Neuron (in vitro differentiated cells): ENCODE results near the gene RFTN2.
"Not testable (repeated sequence)": the region's sequence is repeated elsewhere in the genome, so short reads cannot be mapped to it uniquely, and the experiment has no call there.

Experiments
- H2AFZ ChIP-seq: one replicate; pipeline ENCODE4 v1.6.1; 2013; ENCODE audit warnings: low read depth, mild to moderate bottlenecking, inconsistent platforms, low read length, moderate library complexity
- H3K27me3 ChIP-seq: one replicate; pipeline ENCODE4 v1.6.1; 2013; ENCODE audit warnings: low read length; ENCODE audit not compliant: insufficient read depth
- H3K36me3 ChIP-seq: one replicate; pipeline ENCODE4 v1.6.1; 2013; ENCODE audit warnings: low read length; ENCODE audit not compliant: insufficient read depth
- H3K4me1 ChIP-seq: one replicate; pipeline ENCODE4 v1.6.1; 2013; ENCODE audit warnings: low read length; ENCODE audit not compliant: insufficient read depth
- H3K4me3 ChIP-seq: 2 replicates; pipeline ENCODE4 v1.5.1; 2013; ENCODE audit warnings: mild to moderate bottlenecking, low read length, moderate library complexity
- H3K9me3 ChIP-seq: one replicate; pipeline ENCODE4 v1.6.1; 2013; ENCODE audit warnings: low read length

RFTN2 gene

DNA sequence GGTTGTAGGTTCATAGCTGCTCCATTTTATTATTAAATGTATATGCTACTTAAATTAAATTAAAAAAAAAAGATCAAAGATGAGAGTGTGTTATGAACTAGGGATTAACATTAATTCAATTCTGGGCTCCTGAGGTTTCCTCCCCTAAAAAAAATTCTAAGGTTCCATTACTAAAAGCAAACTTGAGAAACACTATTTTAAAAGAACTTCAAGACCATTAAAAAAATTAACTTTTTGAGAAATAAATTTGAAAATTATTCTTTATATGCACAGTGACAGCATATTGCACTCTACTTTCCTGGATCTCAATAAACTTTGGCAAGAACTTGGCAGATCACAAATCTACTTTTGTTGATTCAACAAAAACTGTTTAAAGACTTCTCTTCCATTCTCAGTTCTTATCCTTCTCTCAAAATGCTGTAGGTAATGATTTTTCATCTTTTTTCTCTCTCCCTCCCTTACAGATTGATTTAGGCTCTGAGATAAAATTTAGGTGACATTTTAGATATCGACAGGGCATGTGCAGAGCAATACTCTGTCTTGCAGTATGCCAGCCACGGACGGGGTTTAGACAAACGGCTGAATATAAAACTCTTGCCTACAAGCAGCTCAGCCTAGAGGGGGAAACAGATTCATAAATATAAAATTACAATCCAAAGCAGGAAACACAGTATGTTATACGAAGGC lies 29.2 kb upstream of the RFTN2 start:
- H3K9me3 ChIP-seq = no peaks in the 10 kb centered on the region
- H3K4me3 ChIP-seq = peak overlapping the region; percentile 99
- no peaks in the 10 kb centered on the region for H3K27me3 ChIP-seq
- H3K36me3 ChIP-seq = no peaks in the 10 kb centered on the region
- H3K4me1 ChIP-seq = peaks cover 32% of the 10 kb centered on the region
- peak overlapping the region; percentile 100 for H2AFZ ChIP-seq

DNA sequence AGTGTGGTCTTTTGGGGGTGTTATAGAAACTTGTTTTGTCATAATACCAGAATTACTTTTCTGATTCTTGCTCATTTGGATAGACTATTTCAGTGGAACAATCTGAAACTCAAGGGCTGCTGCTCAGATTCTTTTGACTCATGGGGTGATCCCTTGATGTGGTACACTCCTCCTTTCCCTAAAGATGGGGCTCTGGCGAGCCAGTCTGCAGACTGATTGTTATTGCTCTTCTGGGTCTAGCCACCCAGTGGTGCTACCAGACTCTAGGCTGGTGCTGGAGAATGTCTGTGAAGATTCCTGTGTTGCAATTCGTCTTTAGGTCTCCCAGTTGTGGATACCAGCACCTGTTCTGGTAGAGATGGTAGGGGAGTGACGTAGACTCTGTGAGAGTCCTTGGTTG lies 25.6 kb upstream of the RFTN2 start:
- H2AFZ ChIP-seq = no peak overlapping the region
- H3K27me3 ChIP-seq = no peaks in the 10 kb centered on the region
- no peaks in the 10 kb centered on the region for H3K9me3 ChIP-seq

DNA sequence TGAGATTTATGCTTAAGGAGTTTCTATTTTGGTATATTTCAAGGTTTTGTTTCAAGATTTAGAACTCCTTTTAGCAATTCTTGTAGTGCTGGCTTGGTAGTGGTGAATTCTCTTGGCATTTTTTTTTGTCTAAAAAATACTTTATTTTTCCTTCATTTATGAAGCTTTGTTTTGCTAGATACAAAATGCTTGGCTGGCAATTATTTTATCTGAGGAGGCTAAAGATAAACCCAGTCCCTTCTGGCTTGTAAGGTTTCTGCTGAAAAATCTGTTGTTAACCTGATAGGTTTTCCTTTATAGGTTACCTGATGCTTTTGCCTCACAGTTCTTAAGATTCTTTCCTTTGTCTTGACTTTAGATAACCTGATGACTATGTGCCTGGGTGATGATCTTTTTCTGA lies 24.3 kb upstream of the RFTN2 start:
- H3K36me3 ChIP-seq, H3K9me3 ChIP-seq: not testable (repeated sequence)

More for the DNA sequence above, 25.6 kb upstream of the RFTN2 start:
- no peaks in the 10 kb centered on the region for H3K36me3 ChIP-seq
- H3K4me1 ChIP-seq = peaks cover 3% of the 10 kb centered on the region
- H3K4me3 ChIP-seq = no peak overlapping the region

DNA sequence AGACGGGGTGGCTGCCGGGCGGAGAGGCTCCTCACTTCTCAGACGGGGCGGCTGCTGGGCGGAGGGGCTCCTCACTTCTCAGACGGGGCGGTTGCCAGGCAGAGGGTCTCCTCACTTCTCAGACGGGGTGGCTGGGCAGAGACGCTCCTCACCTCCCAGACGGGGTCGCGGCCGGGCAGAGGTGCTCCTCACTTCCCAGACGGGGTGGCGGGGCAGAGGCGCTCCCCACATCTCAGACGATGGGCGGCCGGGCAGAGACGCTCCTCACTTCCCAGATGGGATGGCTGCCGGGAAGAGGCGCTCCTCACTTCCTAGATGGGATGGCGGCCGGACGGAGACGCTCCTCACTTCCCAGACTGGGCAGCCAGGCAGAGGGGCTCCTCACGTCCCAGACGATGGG lies 21.2 kb upstream of the RFTN2 start:
- H3K36me3 ChIP-seq, H3K27me3 ChIP-seq, H3K4me1 ChIP-seq, H2AFZ ChIP-seq, H3K4me3 ChIP-seq, H3K9me3 ChIP-seq: not testable (repeated sequence)

More for the DNA sequence above, 24.3 kb upstream of the RFTN2 start:
- H3K4me3 ChIP-seq, H3K27me3 ChIP-seq, H2AFZ ChIP-seq, H3K4me1 ChIP-seq: not testable (repeated sequence)

DNA sequence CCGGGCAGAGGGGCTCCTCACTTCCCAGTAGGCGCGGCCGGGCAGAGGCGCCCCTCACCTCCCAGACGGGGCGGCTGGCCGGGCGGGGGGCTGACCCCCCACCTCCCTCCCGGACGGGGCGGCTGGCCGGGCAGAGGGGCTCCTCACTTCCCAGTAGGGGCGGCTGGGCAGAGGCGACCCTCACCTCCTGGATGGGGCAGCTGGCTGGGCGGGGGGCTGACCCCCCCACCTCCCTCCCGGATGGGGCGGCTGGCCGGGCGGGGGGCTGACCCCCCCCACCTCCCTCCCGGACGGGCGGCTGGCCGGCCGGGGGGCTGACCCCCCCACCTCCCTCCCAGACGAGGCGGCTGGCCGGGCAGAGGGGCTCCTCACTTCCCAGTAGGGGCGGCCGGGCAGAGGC lies 20.6 kb upstream of the RFTN2 start:
- not testable (repeated sequence) for H3K36me3 ChIP-seq, H2AFZ ChIP-seq, H3K4me3 ChIP-seq, H3K27me3 ChIP-seq, H3K9me3 ChIP-seq, H3K4me1 ChIP-seq

DNA sequence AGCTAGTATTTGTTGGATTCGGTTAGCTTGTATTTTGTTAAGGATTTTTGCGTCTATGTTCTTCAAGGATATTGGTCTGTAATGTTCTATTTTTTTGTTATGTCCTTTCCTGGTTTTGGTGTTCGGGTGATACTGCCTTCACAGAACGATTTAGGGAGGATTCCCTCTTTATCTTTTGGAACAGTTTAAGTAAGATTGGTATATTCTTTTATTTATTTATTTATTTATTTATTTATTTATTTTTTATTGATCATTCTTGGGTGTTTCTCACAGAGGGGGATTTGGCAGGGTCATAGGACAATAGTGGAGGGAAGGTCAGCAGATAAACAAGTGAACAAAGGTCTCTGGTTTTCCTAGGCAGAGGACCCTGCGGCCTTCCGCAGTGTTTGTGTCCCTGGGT lies 19.8 kb upstream of the RFTN2 start:
- not testable (repeated sequence) for H3K36me3 ChIP-seq, H3K4me3 ChIP-seq, H3K27me3 ChIP-seq, H3K9me3 ChIP-seq, H2AFZ ChIP-seq, H3K4me1 ChIP-seq

DNA sequence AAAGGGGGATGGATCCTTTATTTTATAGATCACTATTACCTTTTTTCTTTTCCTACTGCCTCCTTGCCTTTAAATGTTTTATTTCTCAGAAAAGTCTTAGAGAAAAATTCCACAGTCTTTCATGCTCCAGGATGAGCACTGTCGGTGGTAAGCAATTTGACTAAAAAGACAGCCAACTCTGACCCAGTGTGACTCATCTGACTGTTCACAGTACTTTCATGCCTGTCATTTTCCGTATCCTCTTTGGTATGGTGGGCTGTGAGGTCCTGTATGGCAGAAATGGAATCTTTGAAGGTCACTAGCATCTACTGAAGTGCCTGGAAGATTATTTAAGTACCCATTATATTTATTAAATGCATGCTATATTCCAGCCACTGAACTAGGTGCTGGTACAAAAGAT lies 2.1 kb upstream of the RFTN2 start:
- H3K27me3 ChIP-seq = no peaks in the 10 kb centered on the region
- no peaks in the 10 kb centered on the region for H3K9me3 ChIP-seq
- peaks cover 34% of the 10 kb centered on the region for H3K4me1 ChIP-seq
- no peaks in the 10 kb centered on the region for H3K36me3 ChIP-seq
- H2AFZ ChIP-seq = no peak overlapping the region
- H3K4me3 ChIP-seq = no peak overlapping the region

DNA sequence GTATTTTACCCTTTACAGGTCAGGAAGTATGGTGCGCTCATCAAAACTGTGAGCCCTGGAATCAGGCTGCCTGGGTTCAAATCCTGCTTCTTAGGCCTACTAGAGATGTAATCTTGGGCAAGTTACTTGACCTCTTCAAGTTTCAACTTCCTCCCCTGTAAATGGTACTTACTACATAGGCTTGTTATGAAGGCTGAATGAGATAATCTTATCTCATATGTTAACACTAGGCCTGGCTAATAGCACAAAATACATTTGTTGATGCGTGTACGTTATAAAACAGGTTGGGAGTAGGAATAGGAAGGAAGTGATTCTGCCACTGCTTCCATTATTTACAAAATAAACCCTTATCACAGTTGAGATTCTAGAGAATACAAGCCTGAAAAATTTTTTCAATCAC lies 1.7 kb upstream of the RFTN2 start:
- H3K27me3 ChIP-seq = no peaks in the 10 kb centered on the region
- H2AFZ ChIP-seq = no peak overlapping the region
- no peak overlapping the region for H3K4me3 ChIP-seq
- H3K9me3 ChIP-seq = no peaks in the 10 kb centered on the region
- no peaks in the 10 kb centered on the region for H3K36me3 ChIP-seq
- H3K4me1 ChIP-seq = peaks cover 34% of the 10 kb centered on the region

DNA sequence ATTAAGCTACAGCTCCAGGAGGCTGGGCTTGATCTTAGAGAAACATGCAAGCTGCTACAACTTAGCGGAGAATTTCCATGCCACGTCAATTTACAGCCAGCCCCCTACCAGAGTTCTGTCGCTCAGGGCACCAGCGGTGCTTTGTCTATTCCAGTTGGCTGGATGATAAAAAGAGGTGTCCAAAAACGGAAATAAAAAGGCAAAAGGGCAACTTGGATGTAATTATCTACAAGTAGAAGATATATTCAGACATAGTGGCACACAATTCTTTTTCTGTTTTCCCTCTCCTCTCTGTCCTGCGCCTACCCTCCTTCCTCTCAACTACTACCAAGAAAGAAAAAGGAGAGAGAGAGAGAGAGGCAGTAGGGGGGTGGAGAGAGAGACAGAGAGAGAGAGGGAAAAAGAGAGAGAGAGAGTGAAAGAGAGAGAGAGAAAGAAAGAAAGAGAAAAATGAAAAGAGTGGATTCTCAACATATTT lies 363 bp upstream of the RFTN2 start:
- H3K36me3 ChIP-seq = no peaks in the 10 kb centered on the region
- H2AFZ ChIP-seq = peak overlapping the region; percentile 49
- H3K4me3 ChIP-seq = peak overlapping the region; percentile 53
- peaks cover 34% of the 10 kb centered on the region for H3K4me1 ChIP-seq
- H3K27me3 ChIP-seq = no peaks in the 10 kb centered on the region
- H3K9me3 ChIP-seq = no peaks in the 10 kb centered on the region

DNA sequence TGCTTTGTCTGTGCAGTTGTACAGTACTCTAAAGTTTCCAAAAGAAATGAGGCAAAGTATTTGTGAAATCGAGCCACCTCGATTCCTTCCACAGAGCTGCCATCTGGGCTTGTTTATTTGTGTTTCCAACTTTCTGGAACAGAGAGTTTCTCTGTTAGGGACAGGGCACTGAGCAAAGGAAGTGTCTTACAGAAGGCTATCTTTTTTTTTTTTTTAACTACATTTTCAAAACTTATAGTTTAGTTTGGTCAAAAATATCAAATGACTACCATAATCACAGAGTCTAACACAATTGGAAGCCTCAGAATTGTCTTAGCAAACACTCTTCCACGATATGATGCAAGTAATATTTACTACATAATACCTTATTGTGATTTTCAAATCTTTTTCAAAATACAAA lies 796 bp downstream of the RFTN2 start:
- H3K4me1 ChIP-seq = peaks cover 34% of the 10 kb centered on the region
- H2AFZ ChIP-seq = peak overlapping the region; percentile 49
- H3K27me3 ChIP-seq = no peaks in the 10 kb centered on the region
- H3K36me3 ChIP-seq = no peaks in the 10 kb centered on the region
- no peaks in the 10 kb centered on the region for H3K9me3 ChIP-seq
- H3K4me3 ChIP-seq = peak overlapping the region; percentile 53

DNA sequence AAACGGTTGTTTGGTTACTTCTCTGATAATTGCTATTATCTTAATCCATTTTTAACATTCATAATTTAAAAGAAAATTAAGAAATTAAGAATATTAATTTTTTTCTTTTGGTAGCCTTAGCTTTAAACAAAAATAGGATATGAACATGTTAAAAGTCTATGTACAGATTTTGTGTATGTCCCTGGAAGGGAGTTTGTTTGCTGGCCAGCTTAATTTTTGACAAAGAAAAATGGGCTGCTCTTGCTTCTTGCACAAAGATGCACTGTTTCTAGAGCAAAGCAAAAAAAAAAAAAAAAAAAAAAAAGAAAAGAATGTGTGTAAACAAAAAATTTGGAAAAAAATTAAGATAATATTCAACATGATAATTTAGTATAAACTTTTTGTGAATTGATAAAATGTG lies 1.3 kb downstream of the RFTN2 start:
- Histone ChIP-seq H3K4me3 (peak overlapping the region; percentile 53), H3K27me3 (no peaks in the 10 kb centered on the region), H3K36me3 (no peaks in the 10 kb centered on the region), H2AFZ (peak overlapping the region; percentile 9), H3K9me3 (no peaks in the 10 kb centered on the region), H3K4me1 (peaks cover 34% of the 10 kb centered on the region)

DNA sequence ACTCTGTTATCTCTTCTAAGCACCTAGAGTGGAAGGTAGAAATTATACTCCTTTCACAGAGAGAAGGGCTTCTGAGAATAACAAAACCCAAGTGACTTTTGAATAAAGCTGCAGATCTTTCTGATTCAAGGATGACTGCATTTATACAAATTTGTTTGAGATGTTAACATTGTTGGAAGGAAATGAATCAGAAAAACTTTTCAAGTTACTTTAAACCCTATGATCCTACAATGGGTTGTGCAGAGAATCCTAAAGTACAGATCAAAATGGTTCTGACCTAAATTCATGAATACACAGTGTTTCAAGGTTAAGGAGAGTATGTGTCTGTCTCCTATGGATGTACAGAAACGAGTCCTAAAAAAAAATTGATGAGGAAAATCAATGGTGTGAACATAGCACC lies 1.8 kb downstream of the RFTN2 start:
- peaks cover 34% of the 10 kb centered on the region for H3K4me1 ChIP-seq
- no peaks in the 10 kb centered on the region for H3K36me3 ChIP-seq
- peak overlapping the region; percentile 9 for H2AFZ ChIP-seq
- H3K27me3 ChIP-seq = no peaks in the 10 kb centered on the region
- H3K4me3 ChIP-seq = peak overlapping the region; percentile 53
- no peaks in the 10 kb centered on the region for H3K9me3 ChIP-seq

DNA sequence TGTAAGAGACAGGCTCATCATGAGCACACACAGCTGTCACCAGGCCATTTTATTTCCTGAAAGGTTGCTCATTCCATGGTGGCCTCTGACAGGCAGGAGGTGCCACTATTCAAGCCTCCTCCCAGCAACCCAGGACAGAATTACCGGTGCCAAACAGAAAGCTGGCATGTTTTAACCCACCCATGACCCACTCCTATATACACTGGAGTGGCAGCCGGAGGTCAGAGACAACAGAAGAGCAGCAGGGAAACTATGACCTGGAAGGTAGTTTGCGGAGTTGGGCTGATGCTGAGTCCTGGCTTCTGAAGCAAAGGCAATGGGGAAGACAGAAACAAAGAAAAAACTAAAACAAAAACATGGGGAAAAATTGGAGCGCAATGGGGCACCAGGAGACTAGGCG lies 2.3 kb downstream of the RFTN2 start:
- Histone ChIP-seq H3K4me3 (peak overlapping the region; percentile 53), H3K4me1 (peaks cover 34% of the 10 kb centered on the region), H3K9me3 (no peaks in the 10 kb centered on the region), H2AFZ (peak overlapping the region; percentile 9), H3K36me3 (no peaks in the 10 kb centered on the region), H3K27me3 (no peaks in the 10 kb centered on the region)

DNA sequence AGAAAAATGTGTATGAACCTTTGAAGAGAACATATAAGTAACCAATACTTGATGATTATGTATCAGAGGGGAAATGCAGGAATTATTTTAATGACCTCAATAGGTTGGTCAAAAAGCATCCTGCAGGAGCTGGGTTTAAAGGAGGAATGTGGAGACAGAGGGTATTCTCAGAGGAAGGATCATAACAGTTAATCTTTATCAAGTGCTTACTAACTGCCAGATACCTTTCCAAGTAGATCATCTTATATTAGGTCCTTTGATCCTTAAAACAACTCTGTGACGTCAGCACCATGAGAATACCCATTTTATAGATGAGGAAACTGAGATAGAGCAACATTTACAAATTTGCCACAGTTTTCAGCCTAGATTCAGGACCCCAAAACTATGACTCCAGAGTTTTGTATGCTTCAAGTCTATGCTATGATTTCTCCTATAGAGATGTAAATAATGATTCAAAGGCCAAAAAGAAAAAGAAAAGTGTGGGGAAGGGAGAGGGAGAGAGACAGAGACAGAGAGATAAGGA lies 3.0 kb downstream of the RFTN2 start:
- Histone ChIP-seq H2AFZ (no peak overlapping the region), H3K4me3 (no peak overlapping the region), H3K27me3 (no peaks in the 10 kb centered on the region), H3K4me1 (peaks cover 29% of the 10 kb centered on the region), H3K9me3 (peaks cover under 1% of the 10 kb centered on the region), H3K36me3 (no peaks in the 10 kb centered on the region)
